Natural killer cell (primary cell): ENCODE results near the gene KRT79. TPM values are rescaled to one million over a fixed set of nuclear protein-coding genes. Genes with fewer than 3 reads are reported as not detected.

Experiments
- ATAC-seq, 3 donors: fragments of 150-1000 bp in 2 of 3; fragments of 200-7000 bp in 1 of 3; cut with Tn5 transposase; 1 replicate in 1 of 3; 2 replicates in 2 of 3; pipeline ENCODE4 v1.10.0; 2021; ENCODE audit warnings: mild to moderate bottlenecking in 2 of 3, moderate library complexity in 2 of 3
- DNase-seq, 2 donors: peaks; one replicate each; pipeline versions ENCODE4 v3.0.0 to v3.0.0-alpha.2; 2013 to 2021; ENCODE audit warnings: mixed read lengths in 1 of 2
- H3K27ac ChIP-seq: one replicate; pipeline ENCODE4 v1.5.1; 2013; ENCODE audit warnings: mild to moderate bottlenecking, low read length
- H3K27me3 ChIP-seq: one replicate; pipeline ENCODE4 v1.6.1; 2013; ENCODE audit warnings: low read length; ENCODE audit not compliant: control insufficient read depth, insufficient read depth
- H3K36me3 ChIP-seq: one replicate; pipeline ENCODE4 v1.6.1; 2013; ENCODE audit warnings: low read length; ENCODE audit not compliant: control insufficient read depth, insufficient read depth
- H3K4me1 ChIP-seq: one replicate; pipeline ENCODE4 v1.6.1; 2013; ENCODE audit warnings: low read length; ENCODE audit not compliant: control insufficient read depth, insufficient read depth
- H3K4me3 ChIP-seq: one replicate; pipeline ENCODE4 v1.5.1; 2013; ENCODE audit warnings: low read length
- H3K9me3 ChIP-seq: one replicate; pipeline ENCODE4 v1.6.1; 2013; ENCODE audit warnings: low read length; ENCODE audit not compliant: control insufficient read depth, insufficient read depth
- H3K27ac Mint-ChIP-seq, 2 donors: one replicate each; pipeline ENCODE4 v1.8.0; 2022; ENCODE audit warnings: mild to moderate bottlenecking in 2 of 2, mixed read lengths in 2 of 2, moderate library complexity in 1 of 2
- H3K27me3 Mint-ChIP-seq, 2 donors: one replicate each; pipeline ENCODE4 v1.8.0; 2022; ENCODE audit warnings: low read depth in 2 of 2, mixed read lengths in 2 of 2
- H3K36me3 Mint-ChIP-seq: one replicate; pipeline ENCODE4 v1.8.0; 2022; ENCODE audit warnings: mixed read lengths
- H3K4me1 Mint-ChIP-seq, 2 donors: one replicate each; pipeline ENCODE4 v1.8.0; 2022; ENCODE audit warnings: mixed read lengths in 2 of 2
- H3K4me3 Mint-ChIP-seq: one replicate; pipeline ENCODE4 v1.8.0; 2022; ENCODE audit warnings: mild to moderate bottlenecking, moderate library complexity, mixed read lengths
- H3K9me3 Mint-ChIP-seq, 2 donors: one replicate each; pipeline ENCODE4 v1.8.0; 2022; ENCODE audit warnings: mixed read lengths in 2 of 2
- CTCF ChIP-seq: fragments of 200-600 bp; IDR thresholded peaks from one replicate; pipeline ENCODE4 v1.8.0; 2022; ENCODE audit warnings: antibody characterized with exemption
- WGBS: methylation state at CpG from one replicate; pipeline ENCODE4 v1.1.7; 2013; ENCODE audit warnings: missing lambda C conversion rate; ENCODE audit not compliant: insufficient coverage; 5-methylcytosine and 5-hydroxymethylcytosine counted together
- intact Hi-C: fragments of 100-400 bp; cut with micrococcal nuclease; formaldehyde crosslinking; loops from one replicate; pipeline ENCODE4 v1.14.2; 2022
- total RNA-seq, 4 donors: library from RNA; stranded (reverse); fragments of 120-200 nt in 1 of 4; gene quantifications; one replicate each; pipeline versions ENCODE4 v1.2.3 to v1.2.4, GENCODE V29; 2013 to 2022

Gene KRT79
- total RNA-seq, 3 donors from 2014 or later (not counting 1 experiment from before 2014, with no cell fraction given), result 0.18 TPM; not detected in 2

GRCh38 chr12:52806169-52806811 is 27.8 kb downstream of the KRT79 start:
- H3K27me3 Mint-ChIP-seq, result peaks cover 0 to 5% of the 10 kb centered on the region in 2 donors
- DNase-seq, result no peak
- H3K4me1 ChIP-seq, result no peaks in the 10 kb centered on the region
- no peaks in the 10 kb centered on the region for H3K36me3 Mint-ChIP-seq
- intact Hi-C loops, result no loop called here
- WGBS, result 96% methylated on average over 3 of the region's 3 CpGs
- H3K27me3 ChIP-seq, result no peaks in the 10 kb centered on the region
- H3K27ac ChIP-seq, result no peak overlapping the region
- ATAC-seq, result no peak
- TF ChIP-seq CTCF, result no peak
- H3K4me1 Mint-ChIP-seq, result no peaks in the 10 kb centered on the region
- no peaks in the 10 kb centered on the region for H3K36me3 ChIP-seq
- no peaks in the 10 kb centered on the region for H3K9me3 ChIP-seq
- H3K4me3 ChIP-seq, result no peak overlapping the region
- no peak overlapping the region for H3K27ac Mint-ChIP-seq
- no peak overlapping the region for H3K4me3 Mint-ChIP-seq
- no peaks in the 10 kb centered on the region for H3K9me3 Mint-ChIP-seq

- Histone ChIP-seq H3K9me3 (no peaks in the 10 kb centered on the region), H3K4me3 (no peak overlapping the region), H3K27ac (no peak overlapping the region), H3K4me1 (no peaks in the 10 kb centered on the region), H3K27me3 (no peaks in the 10 kb centered on the region), H3K36me3 (no peaks in the 10 kb centered on the region)
- H3K4me3 Mint-ChIP-seq, result no peak overlapping the region
- no peaks in the 10 kb centered on the region for H3K4me1 Mint-ChIP-seq
- no peaks in the 10 kb centered on the region for H3K36me3 Mint-ChIP-seq
- no peak for TF ChIP-seq CTCF
- peaks cover 0 to 5% of the 10 kb centered on the region in 2 donors for H3K27me3 Mint-ChIP-seq
- H3K9me3 Mint-ChIP-seq, result no peaks in the 10 kb centered on the region
- no peak overlapping the region for H3K27ac Mint-ChIP-seq
- intact Hi-C loops, result no loop called here
- no peak for DNase-seq
- 95% methylated on average over 3 of the region's 3 CpGs for WGBS
- no peak for ATAC-seq
Measured at GRCh38 chr12:52805739-52806138, 28.4 kb downstream of the KRT79 start.

GRCh38 chr12:52805000-52805399 is 29.1 kb downstream of the KRT79 start:
- no peaks in the 10 kb centered on the region for H3K4me1 Mint-ChIP-seq
- H3K4me1 ChIP-seq, result no peaks in the 10 kb centered on the region
- no peak overlapping the region for H3K27ac ChIP-seq
- 66% methylated on average over 1 of the region's 1 CpG for WGBS
- H3K27me3 Mint-ChIP-seq, result peaks cover 0 to 3% of the 10 kb centered on the region in 2 donors
- no peaks in the 10 kb centered on the region for H3K36me3 ChIP-seq
- no peak for TF ChIP-seq CTCF
- no peaks in the 10 kb centered on the region for H3K36me3 Mint-ChIP-seq
- no peak for DNase-seq
- no peaks in the 10 kb centered on the region for H3K27me3 ChIP-seq
- intact Hi-C loops, result no loop called here
- H3K9me3 Mint-ChIP-seq, result no peaks in the 10 kb centered on the region
- H3K9me3 ChIP-seq, result no peaks in the 10 kb centered on the region
- no peak for ATAC-seq
- no peak overlapping the region for H3K4me3 Mint-ChIP-seq
- H3K4me3 ChIP-seq, result no peak overlapping the region
- no peak overlapping the region for H3K27ac Mint-ChIP-seq

- Mint-ChIP-seq H3K9me3 (no peaks in the 10 kb centered on the region), H3K36me3 (no peaks in the 10 kb centered on the region), H3K27ac (no peak overlapping the region), H3K27me3 (peaks cover 0 to 6% of the 10 kb centered on the region in 2 donors), H3K4me1 (no peaks in the 10 kb centered on the region), H3K4me3 (no peak overlapping the region)
- TF ChIP-seq CTCF, result no peak
- no peak overlapping the region for H3K4me3 ChIP-seq
- H3K4me1 ChIP-seq, result no peaks in the 10 kb centered on the region
- no peaks in the 10 kb centered on the region for H3K9me3 ChIP-seq
- ATAC-seq (no peak), DNase-seq (no peak)
- WGBS, result 69% methylated on average over 6 of the region's 6 CpGs
- no peaks in the 10 kb centered on the region for H3K27me3 ChIP-seq
- intact Hi-C loops, result no loop called here
- no peak overlapping the region for H3K27ac ChIP-seq
- no peaks in the 10 kb centered on the region for H3K36me3 ChIP-seq
Measured at GRCh38 chr12:52802442-52802841, 31.7 kb downstream of the KRT79 start.
